ENCODE results near the gene SPTBN1. TPM values are rescaled to one million over a fixed set of nuclear protein-coding genes. Genes with fewer than 3 reads are reported as not detected.

SPTBN1 gene
- total RNA-seq, 1 experiment from 2014 or later, result 202 TPM

- peak; percentile 60 for DNase-seq (ENCODE audit: low spot score)
Measured at GRCh38 chr2:54589340-54590215, 133.5 kb downstream of the SPTBN1 start.

DNA sequence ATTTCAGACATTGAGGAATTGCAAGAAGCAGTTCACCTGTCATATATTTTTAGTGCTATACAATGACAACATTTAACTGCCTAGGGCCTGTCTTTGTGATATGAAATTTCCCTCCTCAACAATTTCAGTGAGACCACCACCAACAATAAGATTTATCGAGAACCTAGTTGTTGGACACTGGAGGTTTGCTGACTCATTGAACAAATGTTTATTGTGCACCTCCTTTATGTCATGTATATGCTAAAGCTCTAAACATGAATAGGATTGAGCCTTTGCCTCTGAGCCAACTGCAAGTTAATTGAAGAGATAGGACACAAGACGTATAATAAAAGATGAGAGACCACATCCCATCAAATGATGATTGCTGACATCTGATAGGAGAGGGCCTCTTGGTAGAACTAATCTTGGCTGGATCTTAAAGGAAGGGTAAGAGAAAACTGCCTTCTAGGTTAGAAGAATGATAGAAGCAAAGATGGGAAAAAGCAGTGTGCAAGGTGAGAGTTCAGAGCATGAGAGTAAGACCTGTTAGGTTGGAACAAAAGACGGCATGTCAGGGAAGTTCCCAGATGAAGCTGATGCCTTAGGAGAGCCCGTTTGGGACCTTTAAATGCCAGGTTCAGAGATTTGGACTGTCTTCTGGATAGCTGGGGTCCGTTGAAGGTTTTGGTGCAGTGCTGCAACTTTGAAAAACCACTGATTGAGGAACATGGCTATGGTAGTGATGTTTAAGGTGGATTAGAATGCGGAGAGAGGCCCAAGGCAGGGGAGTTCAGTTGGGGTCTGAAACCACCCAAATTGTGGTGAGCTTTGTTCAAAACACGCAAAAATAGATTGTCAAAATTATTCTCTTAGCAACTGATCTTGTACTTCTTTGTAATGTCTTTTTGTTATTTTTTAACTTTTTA, 134.3 kb downstream of the SPTBN1 start:
- no peak for DNase-seq (ENCODE audit: low spot score)

DNA sequence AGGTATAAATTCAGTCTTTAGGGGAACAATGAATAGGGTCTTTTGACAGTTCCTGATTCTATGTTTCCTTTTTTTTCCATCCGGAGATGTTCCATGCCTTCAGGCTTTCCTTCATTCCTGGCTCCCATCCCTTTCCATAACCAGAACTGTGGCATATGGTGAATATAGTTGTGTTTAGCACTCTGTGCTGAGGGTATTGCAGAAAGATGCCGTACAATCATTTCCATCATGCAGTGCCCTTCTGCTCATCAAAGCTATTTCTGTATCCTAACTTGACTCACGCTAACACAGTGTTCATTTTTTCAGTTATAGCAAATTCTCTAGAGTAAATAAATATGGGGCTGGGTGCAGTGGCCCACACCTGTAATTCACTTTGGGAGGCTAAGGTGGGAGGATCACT, 135.4 kb downstream of the SPTBN1 start:
- no peak for DNase-seq (ENCODE audit: low spot score)

DNA sequence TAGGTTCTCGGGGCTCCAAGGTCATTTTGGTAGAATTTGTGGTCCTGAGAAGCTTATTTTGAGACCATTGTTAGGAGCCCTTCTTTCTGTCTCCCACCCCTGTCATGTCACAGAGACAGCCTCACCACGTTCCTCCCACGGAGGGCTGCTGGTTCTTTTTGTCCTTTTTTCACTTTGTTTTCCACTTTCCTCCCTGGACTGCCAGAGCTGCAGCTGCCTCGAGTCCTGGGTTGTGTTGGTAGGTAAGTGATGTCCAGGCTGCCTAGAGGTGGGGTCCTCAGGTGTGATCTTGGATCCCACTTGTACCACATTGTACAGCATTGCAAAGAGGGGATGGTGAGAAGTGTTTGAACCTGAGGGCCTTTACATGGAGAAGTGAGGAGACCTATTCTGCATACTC, 137.1 kb downstream of the SPTBN1 start:
- no peak for DNase-seq (ENCODE audit: low spot score)

GRCh38 chr2:54594048-54594447, 137.9 kb downstream of the SPTBN1 start:
- no peak for DNase-seq (ENCODE audit: low spot score)

DNA sequence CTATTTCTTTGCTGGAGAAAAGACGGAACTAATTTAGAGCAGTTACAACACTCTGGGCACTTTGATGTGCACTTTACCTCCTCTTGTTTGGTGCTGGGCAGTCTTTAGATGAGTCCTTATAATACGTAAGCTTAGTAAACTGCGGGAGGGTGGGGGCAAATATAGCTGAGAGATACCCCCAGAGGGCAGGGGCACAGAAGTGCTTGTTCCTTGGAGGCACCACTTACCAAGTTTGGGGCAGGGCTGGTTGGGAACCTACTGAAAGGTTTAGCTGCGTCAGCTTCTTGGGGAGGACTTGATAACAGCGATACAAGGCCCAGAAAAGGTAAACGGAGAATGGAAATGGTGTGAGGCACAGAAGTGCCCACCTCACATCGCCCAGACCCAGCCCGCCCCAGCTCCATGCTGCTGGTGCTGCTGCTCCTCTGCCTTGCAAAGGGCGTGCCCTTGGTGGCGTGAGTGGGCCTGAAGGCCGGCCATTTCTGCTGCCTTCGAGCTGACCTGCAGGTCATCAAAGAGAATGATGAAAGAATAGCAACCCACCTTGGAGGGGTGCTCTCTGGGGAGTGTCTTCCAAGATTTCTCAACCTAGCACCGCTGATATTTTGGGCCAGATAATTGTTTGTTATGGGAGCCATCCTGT, 139.2 kb downstream of the SPTBN1 start:
- no peak for DNase-seq (ENCODE audit: low spot score)

GRCh38 chr2:54595999-54596902, 140.1 kb downstream of the SPTBN1 start:
- DNase-seq (ENCODE audit: low spot score), result no peak

- DNase-seq (ENCODE audit: low spot score), result peak; percentile 52
Measured at GRCh38 chr2:54597153-54597848, 141.2 kb downstream of the SPTBN1 start.

GRCh38 chr2:54598347-54599325, 142.5 kb downstream of the SPTBN1 start:
- peak; percentile 35 for DNase-seq (ENCODE audit: low spot score)

DNA sequence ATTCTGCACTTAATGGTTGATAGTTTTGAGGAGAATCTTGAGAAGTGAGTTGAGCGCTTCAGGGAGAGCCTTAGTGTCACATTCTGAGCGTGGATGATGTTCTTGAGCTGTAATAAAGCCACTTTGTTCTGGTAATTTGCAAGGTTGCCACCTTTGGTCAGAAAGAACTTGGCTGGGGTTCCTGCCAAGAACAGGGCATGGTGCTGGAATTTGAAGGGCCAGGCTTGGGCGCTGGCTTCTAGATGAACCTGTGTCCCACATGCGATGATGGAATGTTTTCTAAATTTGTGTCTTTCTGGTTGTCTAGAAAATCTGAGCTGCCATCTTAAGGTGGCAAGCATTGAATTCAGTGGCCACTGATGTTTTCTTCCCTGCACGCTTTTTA, 143.2 kb downstream of the SPTBN1 start:
- peak; percentile 48 for DNase-seq (ENCODE audit: low spot score)

GRCh38 chr2:54599914-54600313, 143.8 kb downstream of the SPTBN1 start:
- peak; percentile 94 for DNase-seq (ENCODE audit: low spot score)

DNA sequence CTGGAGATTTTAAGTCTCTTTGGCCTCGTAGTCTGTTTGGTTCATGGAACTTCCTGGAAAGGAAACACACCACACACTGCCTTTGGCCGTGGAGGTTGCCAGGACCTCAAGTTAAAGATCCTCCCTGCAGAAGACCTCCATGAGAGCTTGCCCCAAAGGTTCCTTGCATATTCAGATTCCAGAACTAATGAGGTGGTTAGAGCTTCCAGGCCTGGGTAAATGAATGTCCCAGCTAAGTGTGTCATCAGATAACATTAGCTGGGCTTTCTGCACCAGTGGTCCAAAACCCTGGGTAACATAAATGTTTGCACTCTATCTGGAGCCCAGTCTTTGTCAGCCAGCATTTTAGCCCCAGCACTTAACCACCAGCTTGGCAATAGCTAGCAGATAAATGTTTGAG, 145.2 kb downstream of the SPTBN1 start:
- no peak for DNase-seq (ENCODE audit: low spot score)

DNA sequence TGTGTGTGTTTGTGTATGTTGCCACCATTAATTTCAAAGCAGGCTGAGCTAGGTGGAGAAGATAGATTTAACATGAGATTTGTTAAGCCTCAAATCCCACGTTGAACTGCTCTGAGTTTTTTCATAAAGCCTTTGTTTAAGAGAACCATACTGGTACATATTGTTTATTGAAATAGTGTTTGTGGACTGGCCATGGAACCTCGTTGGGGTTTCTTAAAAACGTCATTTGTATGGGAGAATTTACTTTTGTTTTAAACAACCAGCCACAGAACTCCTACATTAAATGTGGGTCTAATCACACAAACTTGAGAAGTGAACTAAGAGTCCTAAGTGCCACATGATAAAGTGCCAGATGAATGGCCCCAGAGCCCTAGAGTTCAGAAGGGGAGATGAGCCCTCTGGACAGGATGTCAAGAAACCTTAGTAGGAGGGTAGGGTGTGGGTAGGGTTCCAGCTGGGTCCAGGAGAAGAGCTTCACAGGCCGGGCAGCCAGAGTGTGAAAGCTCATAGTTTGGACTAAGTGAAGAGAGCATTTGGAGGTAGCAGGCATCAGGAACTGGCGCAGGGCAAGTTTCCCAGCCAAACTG, 146.7 kb downstream of the SPTBN1 start:
- no peak for DNase-seq (ENCODE audit: low spot score)

GRCh38 chr2:54603357-54603756, 147.2 kb downstream of the SPTBN1 start:
- peak; percentile 19 for DNase-seq (ENCODE audit: low spot score)

DNA sequence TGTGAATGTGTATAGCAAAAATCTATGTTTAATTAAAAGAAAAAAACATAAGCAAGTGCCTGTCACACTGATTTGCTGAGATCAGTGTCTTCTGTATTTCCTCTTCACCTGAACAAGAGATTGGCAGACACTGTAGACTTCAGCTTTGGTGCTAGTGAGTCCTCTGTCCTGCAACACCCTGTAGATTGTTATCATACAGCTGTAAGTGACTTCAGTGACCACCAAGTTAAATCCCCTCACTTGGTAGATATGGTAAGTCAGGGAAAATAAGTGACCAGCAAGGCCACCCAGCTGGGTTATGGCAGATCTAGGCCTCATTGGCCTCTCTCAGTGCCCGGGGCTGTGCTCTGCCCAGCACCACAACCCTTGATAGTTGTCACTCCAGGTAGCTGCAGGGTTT, 147.7 kb downstream of the SPTBN1 start:
- DNase-seq (ENCODE audit: low spot score), result no peak

DNA sequence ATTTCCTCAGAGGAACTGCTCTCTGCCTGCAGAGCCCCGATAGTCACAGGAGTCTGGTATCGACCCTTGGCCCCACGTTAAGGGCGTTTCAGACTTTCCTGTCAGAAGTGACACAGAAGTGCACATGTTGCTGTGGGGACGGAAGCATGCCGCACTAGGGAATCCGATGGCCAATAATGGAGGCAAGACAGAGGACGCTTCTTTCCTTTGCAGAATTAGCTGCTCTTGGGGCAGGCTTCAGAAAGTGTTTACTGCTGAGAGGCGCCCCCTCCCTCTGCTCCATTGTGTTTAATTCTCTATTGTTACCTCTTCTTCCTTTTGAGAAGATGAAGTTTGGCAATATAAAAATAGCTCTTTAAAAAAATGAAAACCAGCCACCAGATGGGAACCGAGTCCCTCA, 148.7 kb downstream of the SPTBN1 start:
- no peak for DNase-seq (ENCODE audit: low spot score)

GRCh38 chr2:54605836-54606235, 149.7 kb downstream of the SPTBN1 start:
- DNase-seq (ENCODE audit: low spot score), result no peak

DNA sequence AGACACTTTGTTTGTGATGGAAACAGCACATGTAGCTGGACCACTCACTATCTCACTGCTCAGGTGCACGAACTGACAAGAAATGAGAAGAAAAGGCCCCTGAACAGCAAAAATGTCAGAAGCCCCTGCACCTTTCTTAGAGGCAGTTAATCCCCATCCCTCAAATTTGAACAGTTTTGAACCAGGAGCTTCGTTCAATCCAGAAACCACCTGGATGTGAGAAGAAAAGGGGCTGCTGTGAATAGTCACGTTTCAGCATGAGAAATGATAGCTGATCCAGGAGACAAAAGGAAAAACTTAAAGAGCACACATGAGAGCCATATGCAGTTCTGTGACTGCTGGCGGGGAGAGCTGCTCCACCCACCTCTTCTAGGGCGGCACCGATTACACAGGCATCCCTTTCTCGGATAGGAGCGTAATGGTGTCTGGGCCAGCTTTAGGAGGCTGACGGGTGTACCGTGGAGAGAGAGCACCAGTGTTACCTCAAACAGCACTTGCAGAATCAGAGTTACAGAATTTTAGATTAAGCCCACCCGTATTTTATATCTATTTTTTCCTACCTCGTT, 150.3 kb downstream of the SPTBN1 start:
- DNase-seq (ENCODE audit: low spot score), result no peak

- DNase-seq (ENCODE audit: low spot score), result no peak
Measured at GRCh38 chr2:54608224-54608623, 152.1 kb downstream of the SPTBN1 start.
